ENCODE data around the gene IHH. TPM values are rescaled to one million over a fixed set of nuclear protein-coding genes. Genes with fewer than 3 reads are reported as not detected.

Gene IHH
- total RNA-seq, 3 donors from 2014 or later (not counting 1 experiment from before 2014, with no cell fraction given) = not detected

GRCh38 chr2:219079417-219079816 is 18.7 kb upstream of the IHH start:
- DNase-seq = no peak

GRCh38 chr2:219078951-219079350 is 18.2 kb upstream of the IHH start:
- ATAC-seq (no peak), DNase-seq (no peak)
- Histone ChIP-seq H3K4me3 (ENCODE audit: low read length) (no peak overlapping the region), H3K27ac (ENCODE audit: low read length) (no peak overlapping the region), H3K36me3 (ENCODE audit: control insufficient read depth, insufficient read depth, low read length) (peaks cover 16% of the 10 kb centered on the region), H3K27me3 (ENCODE audit: control insufficient read depth, insufficient read depth, low read length) (no peaks in the 10 kb centered on the region), H3K9me3 (ENCODE audit: control insufficient read depth, insufficient read depth, low read length) (no peaks in the 10 kb centered on the region), H3K4me1 (ENCODE audit: control insufficient read depth, insufficient read depth, low read length) (no peaks in the 10 kb centered on the region)
- peaks cover 0 to 4% of the 10 kb centered on the region in 2 donors for H3K4me1 Mint-ChIP-seq
- TF ChIP-seq CTCF (IDR thresholded peaks at IDR 0.05) = no peak
- intact Hi-C loops (cut with micrococcal nuclease) = no loop called here
- no peaks in the 10 kb centered on the region for H3K9me3 Mint-ChIP-seq
- peaks cover 6% of the 10 kb centered on the region for H3K36me3 Mint-ChIP-seq
- WGBS (ENCODE audit: insufficient coverage) = 98% methylated on average over 4 of the region's 4 CpGs
- H3K4me3 Mint-ChIP-seq = no peak overlapping the region
- no peak overlapping the region for H3K27ac Mint-ChIP-seq
- no peaks in the 10 kb centered on the region for H3K27me3 Mint-ChIP-seq (ENCODE audit: low read depth in 2 of 2)

More at GRCh38 chr2:219079417-219079816, 18.7 kb upstream of the IHH start:
- Histone ChIP-seq H3K36me3 (ENCODE audit: control insufficient read depth, insufficient read depth, low read length) (peaks cover 16% of the 10 kb centered on the region), H3K4me3 (ENCODE audit: low read length) (no peak overlapping the region), H3K27me3 (ENCODE audit: control insufficient read depth, insufficient read depth, low read length) (no peaks in the 10 kb centered on the region), H3K9me3 (ENCODE audit: control insufficient read depth, insufficient read depth, low read length) (no peaks in the 10 kb centered on the region), H3K27ac (ENCODE audit: low read length) (no peak overlapping the region), H3K4me1 (ENCODE audit: control insufficient read depth, insufficient read depth, low read length) (no peaks in the 10 kb centered on the region)
- Mint-ChIP-seq H3K27me3 (ENCODE audit: low read depth in 2 of 2) (no peaks in the 10 kb centered on the region), H3K27ac (no peak overlapping the region), H3K4me3 (no peak overlapping the region), H3K4me1 (peaks cover 0 to 4% of the 10 kb centered on the region in 2 donors), H3K9me3 (no peaks in the 10 kb centered on the region), H3K36me3 (peaks cover 6% of the 10 kb centered on the region)
- no peak for ATAC-seq
- no peak for TF ChIP-seq CTCF (IDR thresholded peaks at IDR 0.05)
- intact Hi-C loops (cut with micrococcal nuclease) = no loop called here
- 95% methylated on average over 2 of the region's 2 CpGs for WGBS (ENCODE audit: insufficient coverage)

- H3K4me3 Mint-ChIP-seq = no peak overlapping the region
- whole genome bisulfite sequencing (ENCODE audit: insufficient coverage) = 100% methylated on average over 2 of the region's 3 CpGs
Observed at GRCh38 chr2:219078126-219078525, 17.4 kb upstream of the IHH start.

More at GRCh38 chr2:219078126-219078525, 17.4 kb upstream of the IHH start:
- ATAC-seq (no peak), DNase-seq (no peak)
- H3K36me3 ChIP-seq (ENCODE audit: control insufficient read depth, insufficient read depth, low read length) = peaks cover 16% of the 10 kb centered on the region
- TF ChIP-seq CTCF (IDR thresholded peaks at IDR 0.05) = no peak
- no peaks in the 10 kb centered on the region for H3K4me1 ChIP-seq (ENCODE audit: control insufficient read depth, insufficient read depth, low read length)
- no peak overlapping the region for H3K27ac ChIP-seq (ENCODE audit: low read length)
- Mint-ChIP-seq H3K27me3 (ENCODE audit: low read depth in 2 of 2) (no peaks in the 10 kb centered on the region), H3K4me1 (peaks cover 0 to 4% of the 10 kb centered on the region in 2 donors), H3K27ac (no peak overlapping the region), H3K36me3 (peaks cover 6% of the 10 kb centered on the region), H3K9me3 (no peaks in the 10 kb centered on the region)
- H3K9me3 ChIP-seq (ENCODE audit: control insufficient read depth, insufficient read depth, low read length) = no peaks in the 10 kb centered on the region
- H3K27me3 ChIP-seq (ENCODE audit: control insufficient read depth, insufficient read depth, low read length) = no peaks in the 10 kb centered on the region
- intact Hi-C loops (cut with micrococcal nuclease) = no loop called here
- no peak overlapping the region for H3K4me3 ChIP-seq (ENCODE audit: low read length)
